DND-41 (cell line): ENCODE results near the gene PRDM2.

Experiments used
- ATAC-seq: fragments of 200-7000 bp; cut with Tn5 transposase; 3 replicates; pipeline ENCODE4 v1.9.1; 2021; ENCODE audit warnings: low read depth; ENCODE audit not compliant: insufficient read depth
- DNase-seq: peaks from one replicate; pipeline ENCODE4 v3.0.0-alpha.2; 2020
- H2AFZ ChIP-seq: 2 replicates; pipeline ENCODE4 v1.6.0; 2012; ENCODE audit warnings: low read depth, low read length
- H3K27ac ChIP-seq: 2 replicates; pipeline ENCODE4 v1.5.1; 2012; ENCODE audit warnings: low read length, inconsistent platforms
- H3K27me3 ChIP-seq: fragments of 200-600 bp; sonication (generic); 2 replicates; pipeline ENCODE4 v1.6.0; 2012; ENCODE audit warnings: low read length, mild to moderate bottlenecking, inconsistent platforms; ENCODE audit not compliant: insufficient read depth, poor library complexity
- H3K36me3 ChIP-seq: 2 replicates; pipeline ENCODE4 v1.5.1; 2012; ENCODE audit warnings: low read length, inconsistent platforms; ENCODE audit not compliant: insufficient read depth
- H3K4me1 ChIP-seq: 2 replicates; pipeline ENCODE4 v1.5.1; 2012; ENCODE audit warnings: mild to moderate bottlenecking, low read length; ENCODE audit not compliant: insufficient read depth
- H3K4me2 ChIP-seq: 2 replicates; pipeline ENCODE4 v1.6.0; 2012; ENCODE audit warnings: mild to moderate bottlenecking, moderate library complexity, low read length, inconsistent platforms; ENCODE audit not compliant: insufficient read depth
- H3K4me3 ChIP-seq, 2 experiments: fragments of 200-600 bp in 1 of 2; shearing (Covaris generic) in 1 of 2; 2 replicates each; pipeline ENCODE4 v1.5.1; 2012 to 2016; ENCODE audit warnings: inconsistent platforms in 2 of 2, low read length in 2 of 2, mild to moderate bottlenecking in 2 of 2, low read depth in 1 of 2, moderate library complexity in 1 of 2
- H3K79me2 ChIP-seq: 2 replicates; pipeline ENCODE4 v1.6.0; 2012; ENCODE audit warnings: low read length, inconsistent platforms; ENCODE audit not compliant: insufficient read depth
- H3K9ac ChIP-seq: 2 replicates; pipeline ENCODE4 v1.6.0; 2012; ENCODE audit warnings: low read depth, mild to moderate bottlenecking, inconsistent platforms, low read length, moderate library complexity
- H3K9me3 ChIP-seq: 2 replicates; pipeline ENCODE4 v1.5.1; 2012; ENCODE audit warnings: low read length, moderate library complexity, mild to moderate bottlenecking, inconsistent platforms; ENCODE audit not compliant: insufficient read depth, severe bottlenecking
- H4K20me1 ChIP-seq: 2 replicates; pipeline ENCODE4 v1.6.0; 2012; ENCODE audit warnings: low read length; ENCODE audit not compliant: insufficient read depth
- EZH2 ChIP-seq: IDR thresholded peaks from 3 replicates; pipeline ENCODE4 v1.6.1; 2012; ENCODE audit warnings: borderline replicate concordance, low read depth, mild to moderate bottlenecking, moderate library complexity, low read length, inconsistent platforms; ENCODE audit not compliant: severe bottlenecking
- TF ChIP-seq, protein P1 (sequence below): IDR thresholded peaks from 2 replicates; pipeline ENCODE4 v1.5.1; 2012; ENCODE audit warnings: borderline replicate concordance, low read length, moderate library complexity, mild to moderate bottlenecking; ENCODE audit not compliant: poor library complexity, severe bottlenecking; ENCODE audit errors: extremely low read depth

PRDM2 gene

DNA sequence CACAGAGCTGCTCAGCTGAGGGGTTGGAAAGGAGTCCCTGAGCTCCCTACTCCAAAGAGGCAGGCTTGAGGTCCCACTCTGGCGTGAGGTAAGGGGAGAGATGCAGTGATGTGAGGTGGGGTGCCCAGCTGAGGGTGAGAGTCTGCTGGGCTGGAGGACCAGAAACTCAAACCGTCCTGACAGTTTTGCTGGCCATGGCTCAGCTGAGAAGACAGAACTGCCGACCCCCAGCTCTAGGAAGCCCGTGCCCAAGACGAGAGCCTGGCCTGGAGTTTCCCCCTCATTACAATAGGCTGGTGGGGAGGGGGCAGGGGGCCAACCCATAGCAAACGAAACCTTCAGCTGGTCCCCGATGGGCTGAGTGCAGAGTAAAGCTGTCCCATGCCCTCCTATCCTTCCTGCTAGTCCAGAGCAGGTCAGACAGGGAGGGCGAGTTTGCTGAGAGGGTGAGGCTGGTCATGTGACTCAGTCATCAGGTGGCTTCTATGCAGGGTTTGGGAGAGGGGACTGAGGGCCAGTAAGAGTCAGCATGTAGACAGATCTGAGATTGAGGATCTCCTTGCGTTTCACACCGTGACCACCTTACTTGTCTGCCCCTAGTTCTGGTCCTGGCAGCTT, 129.3 kb downstream of the PRDM2 start:
- H4K20me1 ChIP-seq = peaks cover 4% of the 10 kb centered on the region
- H3K9me3 ChIP-seq = no peaks in the 10 kb centered on the region
- no peaks in the 10 kb centered on the region for H3K79me2 ChIP-seq
- no peaks in the 10 kb centered on the region for H3K27me3 ChIP-seq
- no peak overlapping the region for H3K27ac ChIP-seq
- DNase-seq = no peak
- no peaks in the 10 kb centered on the region for H3K4me1 ChIP-seq
- H2AFZ ChIP-seq = no peak overlapping the region
- ATAC-seq = no peak
- no peak overlapping the region for H3K9ac ChIP-seq
- no peaks in the 10 kb centered on the region for H3K36me3 ChIP-seq
- no peak overlapping the region for H3K4me2 ChIP-seq
- H3K4me3 ChIP-seq = no peak overlapping the region
- TF ChIP-seq, protein P1, sequence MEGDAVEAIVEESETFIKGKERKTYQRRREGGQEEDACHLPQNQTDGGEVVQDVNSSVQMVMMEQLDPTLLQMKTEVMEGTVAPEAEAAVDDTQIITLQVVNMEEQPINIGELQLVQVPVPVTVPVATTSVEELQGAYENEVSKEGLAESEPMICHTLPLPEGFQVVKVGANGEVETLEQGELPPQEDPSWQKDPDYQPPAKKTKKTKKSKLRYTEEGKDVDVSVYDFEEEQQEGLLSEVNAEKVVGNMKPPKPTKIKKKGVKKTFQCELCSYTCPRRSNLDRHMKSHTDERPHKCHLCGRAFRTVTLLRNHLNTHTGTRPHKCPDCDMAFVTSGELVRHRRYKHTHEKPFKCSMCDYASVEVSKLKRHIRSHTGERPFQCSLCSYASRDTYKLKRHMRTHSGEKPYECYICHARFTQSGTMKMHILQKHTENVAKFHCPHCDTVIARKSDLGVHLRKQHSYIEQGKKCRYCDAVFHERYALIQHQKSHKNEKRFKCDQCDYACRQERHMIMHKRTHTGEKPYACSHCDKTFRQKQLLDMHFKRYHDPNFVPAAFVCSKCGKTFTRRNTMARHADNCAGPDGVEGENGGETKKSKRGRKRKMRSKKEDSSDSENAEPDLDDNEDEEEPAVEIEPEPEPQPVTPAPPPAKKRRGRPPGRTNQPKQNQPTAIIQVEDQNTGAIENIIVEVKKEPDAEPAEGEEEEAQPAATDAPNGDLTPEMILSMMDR = no peak
- TF ChIP-seq EZH2 = no peak

- Histone ChIP-seq H3K4me1 (no peaks in the 10 kb centered on the region), H3K9me3 (no peaks in the 10 kb centered on the region), H2AFZ (no peak overlapping the region), H3K36me3 (no peaks in the 10 kb centered on the region), H3K9ac (no peak overlapping the region), H3K4me3 (no peak overlapping the region), H4K20me1 (peaks cover 4% of the 10 kb centered on the region), H3K4me2 (no peak overlapping the region), H3K79me2 (no peaks in the 10 kb centered on the region), H3K27ac (no peak overlapping the region), H3K27me3 (no peaks in the 10 kb centered on the region)
- DNase-seq (no peak), ATAC-seq (no peak)
- TF ChIP-seq, protein P1 = no peak
- TF ChIP-seq EZH2 = no peak
Observed at GRCh38 chr1:13830170-13830569, 130.2 kb downstream of the PRDM2 start.

DNA sequence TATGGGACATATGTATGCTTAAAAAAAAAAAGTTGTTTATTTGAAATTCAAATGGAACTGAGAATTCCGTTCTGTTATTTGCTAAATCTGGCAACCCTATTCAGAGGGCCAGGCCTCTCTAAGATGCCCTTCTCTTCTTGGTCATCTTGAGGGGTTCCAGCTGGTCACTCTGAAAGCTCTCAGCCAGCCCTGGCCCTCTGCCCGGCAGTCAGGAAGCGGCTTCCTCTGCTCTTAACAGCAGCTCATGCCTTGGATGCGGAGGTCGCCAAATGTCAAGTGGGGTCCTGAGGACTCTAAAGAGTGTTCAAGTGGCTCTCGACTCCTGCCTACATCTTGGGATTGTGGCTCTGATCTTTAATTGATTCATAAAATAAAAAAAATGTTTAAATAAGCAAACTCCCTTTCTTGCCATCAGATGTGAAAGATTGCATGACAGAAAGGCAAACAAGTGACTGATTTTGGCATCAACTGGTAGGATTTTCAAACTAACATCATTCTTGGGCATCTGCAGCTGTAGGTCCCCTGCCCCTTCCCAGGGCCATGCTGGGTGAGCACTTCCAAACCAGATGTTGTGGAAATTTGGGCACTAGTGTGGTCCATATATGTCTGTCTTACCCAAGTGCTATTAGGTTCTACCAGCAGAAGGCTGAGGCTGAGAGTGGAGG, 130.8 kb downstream of the PRDM2 start:
- Histone ChIP-seq H3K4me2 (no peak overlapping the region), H3K36me3 (no peaks in the 10 kb centered on the region), H3K79me2 (no peaks in the 10 kb centered on the region), H3K9me3 (no peaks in the 10 kb centered on the region), H3K9ac (no peak overlapping the region), H3K27me3 (peaks cover 2% of the 10 kb centered on the region), H3K27ac (no peak overlapping the region), H3K4me3 (no peak overlapping the region), H3K4me1 (no peaks in the 10 kb centered on the region), H2AFZ (no peak overlapping the region), H4K20me1 (peaks cover 4% of the 10 kb centered on the region)
- no peak for DNase-seq
- no peak for TF ChIP-seq EZH2
- TF ChIP-seq, protein P1 = no peak
- ATAC-seq = no peak
